GM20000 (cell line): ENCODE data around the gene PLCH2.

Source experiments
- DNase-seq: peaks from one replicate; pipeline ENCODE4 v3.0.0; 2012; ENCODE audit warnings: low spot score
- TF ChIP-seq, protein P1 (sequence below): IDR thresholded peaks from 2 replicates; pipeline ENCODE4 v1.5.1; 2012; ENCODE audit warnings: mild to moderate bottlenecking, control low read depth; ENCODE audit errors: extremely low read depth, missing control alignments

The PLCH2 gene

GRCh38 chr1:2520806-2521205, 44.7 kb downstream of the PLCH2 start:
- no peak for DNase-seq
- TF ChIP-seq, protein P1, sequence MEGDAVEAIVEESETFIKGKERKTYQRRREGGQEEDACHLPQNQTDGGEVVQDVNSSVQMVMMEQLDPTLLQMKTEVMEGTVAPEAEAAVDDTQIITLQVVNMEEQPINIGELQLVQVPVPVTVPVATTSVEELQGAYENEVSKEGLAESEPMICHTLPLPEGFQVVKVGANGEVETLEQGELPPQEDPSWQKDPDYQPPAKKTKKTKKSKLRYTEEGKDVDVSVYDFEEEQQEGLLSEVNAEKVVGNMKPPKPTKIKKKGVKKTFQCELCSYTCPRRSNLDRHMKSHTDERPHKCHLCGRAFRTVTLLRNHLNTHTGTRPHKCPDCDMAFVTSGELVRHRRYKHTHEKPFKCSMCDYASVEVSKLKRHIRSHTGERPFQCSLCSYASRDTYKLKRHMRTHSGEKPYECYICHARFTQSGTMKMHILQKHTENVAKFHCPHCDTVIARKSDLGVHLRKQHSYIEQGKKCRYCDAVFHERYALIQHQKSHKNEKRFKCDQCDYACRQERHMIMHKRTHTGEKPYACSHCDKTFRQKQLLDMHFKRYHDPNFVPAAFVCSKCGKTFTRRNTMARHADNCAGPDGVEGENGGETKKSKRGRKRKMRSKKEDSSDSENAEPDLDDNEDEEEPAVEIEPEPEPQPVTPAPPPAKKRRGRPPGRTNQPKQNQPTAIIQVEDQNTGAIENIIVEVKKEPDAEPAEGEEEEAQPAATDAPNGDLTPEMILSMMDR, result no peak

DNA sequence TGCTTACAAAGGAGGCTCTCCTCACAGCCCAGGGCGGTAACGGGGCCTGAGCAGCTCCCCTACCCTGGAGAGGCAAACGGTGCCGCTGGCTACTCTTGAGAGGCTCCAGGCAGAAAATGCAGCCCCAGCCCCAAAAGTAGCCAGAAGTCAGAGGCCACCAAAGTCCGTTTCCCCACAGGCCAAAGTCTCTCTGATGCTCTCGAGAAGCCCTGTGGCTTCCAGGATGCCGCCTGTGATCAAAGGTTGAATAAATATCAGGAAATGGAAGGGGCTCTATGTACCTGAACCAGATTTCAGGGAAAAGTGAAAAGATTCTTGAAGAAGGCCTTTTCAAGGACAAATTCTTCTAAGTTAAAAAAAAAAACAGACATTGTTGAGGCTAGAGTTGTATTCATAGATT, 46.1 kb downstream of the PLCH2 start:
- DNase-seq, result no peak
- TF ChIP-seq, protein P1, result no peak

DNA sequence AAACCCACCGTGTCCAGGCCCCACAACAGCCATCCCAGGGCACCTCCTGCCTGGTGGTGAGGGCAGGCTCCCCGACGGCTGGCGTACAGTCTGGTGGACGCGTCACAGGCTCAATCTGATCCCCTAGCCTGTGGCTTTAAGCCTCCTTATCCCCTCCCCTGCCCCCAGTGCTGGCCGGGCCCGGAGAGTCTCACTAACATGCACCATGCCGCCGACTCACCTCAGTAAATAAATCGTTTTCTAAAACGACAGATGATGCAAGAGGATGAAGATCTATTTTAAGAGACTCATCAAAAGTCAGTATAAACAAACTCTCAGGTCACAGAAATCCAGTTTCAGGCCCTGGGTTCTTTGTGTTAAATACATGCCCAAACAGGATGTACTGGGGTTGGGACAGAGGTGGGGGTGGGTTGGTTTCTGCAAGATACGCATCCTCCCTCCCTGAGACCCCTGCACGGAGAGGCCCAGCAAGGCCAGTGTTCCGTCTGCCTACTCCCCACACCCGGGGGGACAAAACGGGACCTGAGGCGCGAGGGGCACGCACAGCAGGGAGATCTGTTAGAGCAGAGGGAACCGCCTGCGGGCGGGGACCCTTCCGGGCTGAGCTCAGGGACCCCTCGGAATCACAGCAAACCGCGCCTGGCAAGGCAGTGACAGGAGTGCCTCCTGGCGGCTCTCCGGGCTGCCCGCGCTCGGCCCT, 47.3 kb downstream of the PLCH2 start:
- DNase-seq, result no peak

GRCh38 chr1:2523891-2524609, 48.0 kb downstream of the PLCH2 start:
- no peak for DNase-seq
- TF ChIP-seq, protein P1, result no peak

More for the DNA sequence above, 47.3 kb downstream of the PLCH2 start:
- TF ChIP-seq, protein P1, result no peak

DNA sequence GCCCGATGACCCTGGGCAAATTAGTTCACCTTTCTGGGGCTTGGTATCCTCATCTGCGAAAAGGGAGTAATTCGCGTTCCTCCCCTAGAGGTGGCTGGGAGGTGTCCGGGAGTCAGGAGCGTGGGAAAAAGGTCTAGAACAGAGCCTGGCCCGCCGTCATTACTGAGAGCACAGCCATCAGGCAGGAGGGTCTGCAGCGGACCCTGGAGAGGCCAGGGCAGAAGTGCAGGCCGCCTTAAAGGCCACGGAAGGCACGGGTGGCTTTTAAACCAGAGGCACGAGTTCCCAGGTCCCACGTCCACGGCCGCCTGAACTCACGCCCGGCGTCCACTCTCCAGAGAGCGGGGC, 49.5 kb downstream of the PLCH2 start:
- TF ChIP-seq, protein P1, result no peak

GRCh38 chr1:2525920-2526823, 50.1 kb downstream of the PLCH2 start, which contains the start of gene PANK4:
Gene PANK4 (minus strand): TSS chr1:2526596. CDS start chr1:2526587, 9 bp downstream.
- TF ChIP-seq, protein P1, result no peak
- DNase-seq, result peak; percentile 97

More for the DNA sequence above, 49.5 kb downstream of the PLCH2 start:
- no peak for DNase-seq
